HTR-8/SVneo (cell line): Measurements from ENCODE around the gene OR4K13.

Source experiments
- DNase-seq: peaks from one replicate; pipeline ENCODE4 v3.0.0; 2011; ENCODE audit warnings: low spot score, mixed read lengths; ENCODE audit not compliant: insufficient read length
- FAIRE-seq: peaks from 2 replicates; lab custom pipeline; 2011; peaks lifted over from hg19 to GRCh38; lab: Jason Lieb, UNC

The OR4K13 gene

DNA sequence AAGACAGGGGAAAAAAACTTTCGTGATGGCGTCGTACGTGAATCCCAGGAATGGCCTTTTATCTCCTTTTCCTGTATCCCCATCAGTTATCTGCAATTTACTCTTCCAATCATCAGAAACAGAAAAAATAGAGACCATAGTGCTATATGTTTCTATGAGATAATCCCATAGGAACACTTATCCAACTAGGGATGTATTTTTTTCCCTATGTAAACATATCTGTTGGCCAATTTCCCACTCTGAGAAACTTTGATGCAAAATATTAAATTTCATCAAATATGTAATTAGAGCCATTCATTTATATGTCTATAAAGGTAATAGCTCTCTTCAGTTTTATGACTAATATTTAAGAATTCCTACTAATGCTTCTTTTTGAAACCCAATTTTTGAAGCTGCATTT lies at the start of gene OR4K13:
OR4K13 (minus strand) TSS at position 101 of the 400 bp plus-strand sequence. CDS start 1,280 bp downstream, outside the sequence.
- no peak for FAIRE-seq
- no peak for DNase-seq

- FAIRE-seq: no peak
These were observed 23.9 kb upstream of the OR4K13 start, which contains the start of gene OR4L1 for GRCh38 chr14:20059745-20060144. Gene OR4L1 (plus strand): TSS chr14:20060045. CDS start chr14:20060045, 0 bp downstream.

GRCh38 chr14:20048202-20048601 lies 12.4 kb upstream of the OR4K13 start:
- DNase-seq (no peak), FAIRE-seq (no peak)

More at GRCh38 chr14:20059745-20060144, 23.9 kb upstream of the OR4K13 start, which contains the start of gene OR4L1:
- DNase-seq: no peak

DNA sequence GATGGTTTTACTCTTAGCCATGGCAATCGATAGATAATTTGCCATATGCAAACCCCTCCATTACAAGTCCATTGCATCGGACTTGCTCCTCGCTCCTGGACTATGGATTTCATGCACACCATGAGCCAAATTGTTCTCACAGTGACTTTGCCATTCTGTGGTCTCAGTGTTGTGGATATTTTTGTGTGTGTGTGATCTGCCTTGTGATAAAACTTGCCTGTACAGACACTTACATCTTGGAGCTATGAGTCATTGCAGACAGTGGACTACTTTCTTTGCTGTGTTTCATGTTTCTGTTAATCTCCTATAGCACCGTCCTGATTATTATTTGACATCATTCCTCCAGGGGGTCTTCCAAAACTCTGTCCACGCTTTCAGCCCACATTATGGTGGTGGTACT lies 8.4 kb upstream of the OR4K13 start:
- DNase-seq (no peak), FAIRE-seq (no peak)

DNA sequence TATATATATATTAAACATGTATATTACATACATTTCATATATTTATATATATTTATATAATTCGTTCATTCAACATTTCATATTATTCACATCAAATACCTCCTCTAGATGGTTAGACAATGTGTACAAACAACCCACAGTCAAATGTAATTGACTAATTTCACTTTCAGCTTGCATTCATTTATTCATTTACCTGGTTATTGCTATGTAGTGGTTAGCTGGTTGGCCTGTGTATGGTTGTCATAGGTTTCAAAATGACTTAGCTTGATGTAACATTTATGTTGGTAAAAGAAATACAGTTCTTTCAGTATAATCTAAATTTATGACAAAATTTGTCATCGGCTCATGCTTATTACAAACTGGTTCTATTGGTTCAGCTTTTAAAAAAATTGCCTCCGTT lies 389 bp downstream of the OR4K13 start:
- DNase-seq (no peak), FAIRE-seq (no peak)

DNA sequence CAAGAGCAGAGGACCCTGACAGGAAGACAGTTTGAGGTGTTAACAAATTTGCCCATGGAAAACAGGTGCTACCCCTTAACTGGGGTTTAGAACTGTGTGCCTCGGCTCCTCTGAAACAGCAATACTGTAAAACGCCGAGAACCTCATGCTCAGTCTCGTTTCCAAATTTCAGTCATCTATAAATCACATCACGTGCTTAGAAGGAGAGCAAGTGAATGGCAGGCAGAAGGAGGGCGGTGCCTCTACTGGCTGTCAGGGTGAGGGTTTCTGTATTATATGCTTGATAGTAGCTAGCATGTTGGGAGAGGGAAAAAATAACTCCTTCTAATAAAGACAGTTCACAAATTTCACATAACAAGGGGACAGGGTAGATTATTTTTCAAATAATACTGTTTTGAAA lies 4.8 kb downstream of the OR4K13 start:
- DNase-seq: no peak

DNA sequence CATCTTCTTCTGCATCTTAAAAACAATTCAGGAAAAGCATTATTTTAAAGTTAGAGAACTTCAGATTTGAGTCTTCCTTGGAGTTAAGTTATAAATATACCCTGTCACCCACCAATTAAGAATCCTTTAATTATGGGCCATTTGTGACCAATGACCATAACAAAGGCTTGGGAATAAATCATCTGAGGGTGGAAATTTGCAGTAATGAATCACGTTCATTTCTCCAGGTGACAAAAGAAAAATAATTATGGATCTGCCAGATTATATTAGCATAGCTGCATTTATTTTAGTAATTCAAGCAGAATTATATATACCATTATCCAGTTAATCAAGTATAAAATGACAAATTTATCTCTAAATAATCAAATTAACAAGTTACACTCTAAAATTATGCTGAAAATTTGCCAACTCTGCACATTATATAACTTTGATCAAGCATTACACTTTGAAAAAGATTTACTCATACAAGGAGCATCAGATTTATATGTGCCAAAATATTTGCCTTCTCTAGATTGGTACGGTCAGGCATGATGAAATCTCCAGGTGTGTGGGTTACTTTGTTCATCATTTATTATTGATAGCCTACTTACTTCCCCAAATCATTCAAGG lies 16.5 kb downstream of the OR4K13 start, which contains the start of gene OR4K14:
OR4K14 (minus strand) TSS at position 51 of the 609 bp plus-strand sequence. CDS start 4,114 bp downstream, outside the sequence.
- DNase-seq (no peak), FAIRE-seq (no peak)

More for the DNA sequence above, 4.8 kb downstream of the OR4K13 start:
- no peak for FAIRE-seq

GRCh38 chr14:20008156-20008555 lies 27.7 kb downstream of the OR4K13 start:
- no peak for DNase-seq
- FAIRE-seq: no peak

GRCh38 chr14:20002319-20002718 lies 33.5 kb downstream of the OR4K13 start:
- DNase-seq: no peak
- no peak for FAIRE-seq

DNA sequence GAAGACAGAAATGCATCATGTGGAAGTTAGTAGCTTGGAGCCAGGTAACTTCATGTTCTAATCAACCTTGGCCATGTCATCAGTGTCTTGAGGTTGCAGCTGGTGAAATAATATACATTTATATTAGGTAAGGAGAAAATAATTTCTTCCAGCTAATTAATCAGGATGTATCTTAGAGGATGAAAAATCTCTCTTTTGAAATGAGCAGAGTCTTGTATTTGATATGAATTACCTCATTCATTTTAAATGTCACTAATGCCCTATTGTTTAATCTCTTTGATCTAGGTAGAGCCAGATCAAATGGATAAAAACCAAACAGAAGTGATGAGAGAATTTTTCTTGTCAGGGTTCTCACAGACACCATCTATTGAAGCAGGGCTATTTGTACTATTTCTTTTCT lies 34.0 kb downstream of the OR4K13 start, which contains the start of gene OR4Q2:
OR4Q2 (plus strand) TSS at position 301 of the 400 bp plus-strand sequence.
- DNase-seq (no peak), FAIRE-seq (no peak)

GRCh38 chr14:19993438-19993837 lies 42.4 kb downstream of the OR4K13 start:
- DNase-seq: no peak
- FAIRE-seq: no peak
